ENCODE results near the gene PSMB11. TPM values are rescaled to one million over a fixed set of nuclear protein-coding genes. Genes with fewer than 3 reads are reported as not detected.

Gene PSMB11
- total and polyA plus RNA-seq, 2 experiments from 2014 or later = not detected

- no peaks in the 10 kb centered on the region for H3K79me2 ChIP-seq
- no peak overlapping the region for H3K4me2 ChIP-seq
- H3K4me1 ChIP-seq (ENCODE audit: insufficient read depth) = peaks cover 12% of the 10 kb centered on the region
- no peak overlapping the region for H3K27ac ChIP-seq
- TF ChIP-seq EZH2phosphoT487 (IDR thresholded peaks at IDR 0.05; ENCODE audit: low read depth, severe bottlenecking, unreplicated experiment) (no peak), EZH2 (IDR thresholded peaks at IDR 0.05; ENCODE audit: borderline replicate concordance) (no peak), CTCF (IDR thresholded peaks at IDR 0.05; ENCODE audit: poor library complexity) (no peak)
- H2AFZ ChIP-seq = no peak overlapping the region
- DNase-seq (ENCODE audit: low spot score) = no peak
- no peak overlapping the region for H3K4me3 ChIP-seq
- H3K36me3 ChIP-seq (replicated peaks; ENCODE audit: insufficient read depth, low read depth) = no peaks in the 10 kb centered on the region
- no peaks in the 10 kb centered on the region for H3K27me3 ChIP-seq
- H4K20me1 ChIP-seq (ENCODE audit: insufficient read depth, poor library complexity, severe bottlenecking) = no peaks in the 10 kb centered on the region
- WGBS (ENCODE audit: low lambda C conversion rate, missing lambda C conversion rate) = 96% methylated on average over 10 of the region's 10 CpGs
- no peaks in the 10 kb centered on the region for H3K9me3 ChIP-seq (ENCODE audit: low read depth)
- no peaks in the 10 kb centered on the region for H3K9me2 ChIP-seq (replicated peaks; ENCODE audit: insufficient read depth)
Observed at GRCh38 chr14:23053426-23053825, 11.4 kb downstream of the PSMB11 start.

GRCh38 chr14:23054000-23054811 lies 12.2 kb downstream of the PSMB11 start:
- H3K4me2 ChIP-seq = no peak overlapping the region
- H3K4me1 ChIP-seq (ENCODE audit: insufficient read depth) = peaks cover 12% of the 10 kb centered on the region
- no peak overlapping the region for H2AFZ ChIP-seq
- DNase-seq (ENCODE audit: low spot score) = no peak
- no peaks in the 10 kb centered on the region for H3K79me2 ChIP-seq
- H3K9me3 ChIP-seq (ENCODE audit: low read depth) = no peaks in the 10 kb centered on the region
- 80% methylated on average over 17 of the region's 17 CpGs for WGBS (ENCODE audit: low lambda C conversion rate, missing lambda C conversion rate)
- no peaks in the 10 kb centered on the region for H3K9me2 ChIP-seq (replicated peaks; ENCODE audit: insufficient read depth)
- TF ChIP-seq CTCF (IDR thresholded peaks at IDR 0.05; ENCODE audit: poor library complexity) (peak; percentile 11), EZH2 (IDR thresholded peaks at IDR 0.05; ENCODE audit: borderline replicate concordance) (no peak)
- no peaks in the 10 kb centered on the region for H3K27me3 ChIP-seq
- H3K4me3 ChIP-seq = no peak overlapping the region
- no peaks in the 10 kb centered on the region for H3K36me3 ChIP-seq (replicated peaks; ENCODE audit: insufficient read depth, low read depth)
- no peak overlapping the region for H3K27ac ChIP-seq
- H4K20me1 ChIP-seq (ENCODE audit: insufficient read depth, poor library complexity, severe bottlenecking) = no peaks in the 10 kb centered on the region

- no peaks in the 10 kb centered on the region for H3K79me2 ChIP-seq
- H3K27ac ChIP-seq = no peak overlapping the region
- H3K9me2 ChIP-seq (replicated peaks; ENCODE audit: insufficient read depth) = no peaks in the 10 kb centered on the region
- no peak overlapping the region for H3K4me2 ChIP-seq
- H3K27me3 ChIP-seq = no peaks in the 10 kb centered on the region
- no peak for DNase-seq (ENCODE audit: low spot score)
- TF ChIP-seq EZH2 (IDR thresholded peaks at IDR 0.05; ENCODE audit: borderline replicate concordance) = no peak
- TF ChIP-seq CTCF (IDR thresholded peaks at IDR 0.05; ENCODE audit: poor library complexity) = no peak
- TF ChIP-seq EZH2phosphoT487 (IDR thresholded peaks at IDR 0.05; ENCODE audit: low read depth, severe bottlenecking, unreplicated experiment) = no peak
- peaks cover 12% of the 10 kb centered on the region for H3K4me1 ChIP-seq (ENCODE audit: insufficient read depth)
- H3K4me3 ChIP-seq = no peak overlapping the region
- 98% methylated on average over 12 of the region's 12 CpGs for WGBS (ENCODE audit: low lambda C conversion rate, missing lambda C conversion rate)
- H3K36me3 ChIP-seq (replicated peaks; ENCODE audit: insufficient read depth, low read depth) = no peaks in the 10 kb centered on the region
- no peak overlapping the region for H2AFZ ChIP-seq
- H4K20me1 ChIP-seq (ENCODE audit: insufficient read depth, poor library complexity, severe bottlenecking) = no peaks in the 10 kb centered on the region
- H3K9me3 ChIP-seq (ENCODE audit: low read depth) = no peaks in the 10 kb centered on the region
Observed at GRCh38 chr14:23055147-23055550, 13.1 kb downstream of the PSMB11 start.

Data from hepatocyte (in vitro differentiated cells).